ENCODE data around the gene DEPDC1B. TPM values are rescaled to one million over a fixed set of nuclear protein-coding genes. Genes with fewer than 3 reads are reported as not detected.

The DEPDC1B gene
- total and polyA plus RNA-seq, 2 experiments from 2014 or later: 1.8 to 15.7 TPM

GRCh38 chr5:60672693-60673264 lies 27.2 kb downstream of the DEPDC1B start:
- Histone ChIP-seq H3K4me3 (no peak overlapping the region), H3K27ac (no peak overlapping the region), H3K36me3 (no peaks in the 10 kb centered on the region), H3K27me3 (no peaks in the 10 kb centered on the region), H3K4me1 (ENCODE audit: low read depth) (no peaks in the 10 kb centered on the region), H3K9me3 (ENCODE audit: low read depth) (no peaks in the 10 kb centered on the region)
- no peak for DNase-seq (ENCODE audit: low read depth in 1 of 2, low spot score in 1 of 2)
- TF ChIP-seq CTCF (IDR thresholded peaks at IDR 0.05; ENCODE audit: low read depth, low read length): no peak

GRCh38 chr5:60671899-60672692 lies 27.9 kb downstream of the DEPDC1B start:
- no peak for TF ChIP-seq CTCF (IDR thresholded peaks at IDR 0.05; ENCODE audit: low read depth, low read length)
- Histone ChIP-seq H3K4me3 (no peak overlapping the region), H3K27me3 (no peaks in the 10 kb centered on the region), H3K36me3 (no peaks in the 10 kb centered on the region), H3K9me3 (ENCODE audit: low read depth) (no peaks in the 10 kb centered on the region), H3K4me1 (ENCODE audit: low read depth) (no peaks in the 10 kb centered on the region), H3K27ac (no peak overlapping the region)
- DNase-seq (ENCODE audit: low read depth in 1 of 2, low spot score in 1 of 2): no peak

GRCh38 chr5:60670749-60671148 lies 29.2 kb downstream of the DEPDC1B start:
- H3K27me3 ChIP-seq: no peaks in the 10 kb centered on the region
- no peak for DNase-seq (ENCODE audit: low read depth in 1 of 2, low spot score in 1 of 2)
- H3K9me3 ChIP-seq (ENCODE audit: low read depth): no peaks in the 10 kb centered on the region
- TF ChIP-seq CTCF (IDR thresholded peaks at IDR 0.05; ENCODE audit: low read depth, low read length): no peak
- no peak overlapping the region for H3K4me3 ChIP-seq
- H3K36me3 ChIP-seq: no peaks in the 10 kb centered on the region
- no peaks in the 10 kb centered on the region for H3K4me1 ChIP-seq (ENCODE audit: low read depth)
- H3K27ac ChIP-seq: no peak overlapping the region

GRCh38 chr5:60668686-60669304 lies 31.2 kb downstream of the DEPDC1B start:
- H3K27ac ChIP-seq: no peak overlapping the region
- H3K9me3 ChIP-seq (ENCODE audit: low read depth): no peaks in the 10 kb centered on the region
- peak; percentile 32 to 56 for DNase-seq (ENCODE audit: low read depth in 1 of 2, low spot score in 1 of 2)
- no peak overlapping the region for H3K4me3 ChIP-seq
- peak; percentile 53 for TF ChIP-seq CTCF (IDR thresholded peaks at IDR 0.05; ENCODE audit: low read depth, low read length)
- H3K4me1 ChIP-seq (ENCODE audit: low read depth): no peaks in the 10 kb centered on the region
- H3K27me3 ChIP-seq: no peaks in the 10 kb centered on the region
- H3K36me3 ChIP-seq: no peaks in the 10 kb centered on the region

GRCh38 chr5:60651872-60652620 lies 47.9 kb downstream of the DEPDC1B start:
- Histone ChIP-seq H3K36me3 (no peaks in the 10 kb centered on the region), H3K4me1 (ENCODE audit: low read depth) (no peaks in the 10 kb centered on the region), H3K4me3 (no peak overlapping the region), H3K27ac (no peak overlapping the region), H3K9me3 (ENCODE audit: low read depth) (no peaks in the 10 kb centered on the region), H3K27me3 (no peaks in the 10 kb centered on the region)
- DNase-seq (ENCODE audit: low read depth in 1 of 2, low spot score in 1 of 2): peak in 1 of 2 donors; percentile 91
- no peak for TF ChIP-seq CTCF (IDR thresholded peaks at IDR 0.05; ENCODE audit: low read depth, low read length)

Measured in cardiac muscle cell (in vitro differentiated cells and primary cell).